GM06990 (cell line): ENCODE measurements around the gene MACROH2A1.

Source experiments
- DNase-seq: peaks from one replicate; pipeline ENCODE4 v3.0.0-alpha.2; 2011; ENCODE audit not compliant: insufficient read length; ENCODE audit errors: extremely low read depth
- H3K27me3 ChIP-seq: replicated peaks from 2 replicates; pipeline ENCODE4 v1.6.0; 2011; ENCODE audit warnings: low read length; ENCODE audit not compliant: control insufficient read depth, insufficient read depth
- H3K36me3 ChIP-seq: 2 replicates; pipeline ENCODE4 v1.5.1; 2011; ENCODE audit warnings: low read length; ENCODE audit not compliant: control insufficient read depth, insufficient read depth
- H3K4me3 ChIP-seq: replicated peaks from 2 replicates; pipeline ENCODE4 v1.5.1; 2011; ENCODE audit warnings: low read depth, mild to moderate bottlenecking, control low read depth, low read length
- TF ChIP-seq, protein P1 (sequence below): IDR thresholded peaks from 2 replicates; pipeline ENCODE4 v1.5.1; 2011; ENCODE audit warnings: low read length, control low read depth, mild to moderate bottlenecking, inconsistent platforms; ENCODE audit not compliant: insufficient read depth, poor library complexity, severe bottlenecking

MACROH2A1 gene

DNA sequence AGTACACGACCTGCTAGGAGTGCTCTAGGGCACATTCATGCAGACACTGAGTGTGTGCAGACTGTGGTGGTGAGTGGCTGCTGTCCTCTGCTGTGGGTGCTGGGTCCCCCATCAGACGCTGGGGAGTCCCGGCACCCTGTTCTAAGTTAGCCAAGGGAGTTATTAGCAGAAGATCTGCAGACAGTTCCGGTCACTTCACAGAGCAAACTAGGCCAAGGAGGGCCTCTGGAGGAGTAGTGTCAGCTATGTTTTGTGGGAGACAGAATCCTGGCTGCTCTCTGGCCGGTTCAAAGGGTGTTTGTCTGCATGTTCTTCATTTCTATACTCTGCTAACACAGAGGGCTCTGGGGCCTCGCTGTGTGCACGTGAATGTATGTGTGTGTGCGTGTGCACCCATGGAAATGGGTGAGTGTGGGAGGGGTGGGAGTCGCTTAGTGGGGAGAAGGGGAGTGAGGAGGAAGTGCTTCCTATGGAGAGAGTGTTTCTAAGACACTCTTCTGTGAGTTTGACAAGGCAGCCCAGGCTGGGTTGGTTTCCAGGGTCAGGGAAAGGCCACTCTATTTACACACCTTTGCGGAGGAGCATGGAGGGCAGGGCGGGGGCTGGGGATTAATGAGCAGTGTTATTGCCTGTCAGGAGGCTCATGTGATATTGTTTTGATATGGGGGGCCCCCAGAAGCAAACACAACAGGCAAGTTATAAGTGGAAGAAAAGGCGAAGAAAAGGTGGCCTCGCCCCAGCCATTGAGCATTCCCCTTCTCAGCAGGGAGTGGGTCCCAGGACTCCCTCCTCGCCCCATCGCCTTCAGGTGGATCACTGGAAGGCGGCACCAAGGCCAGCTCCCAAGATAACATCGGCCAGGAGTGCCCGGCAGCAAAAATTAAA is 68.9 kb downstream of the MACROH2A1 start:
- no peak overlapping the region for H3K4me3 ChIP-seq
- TF ChIP-seq, protein P1, sequence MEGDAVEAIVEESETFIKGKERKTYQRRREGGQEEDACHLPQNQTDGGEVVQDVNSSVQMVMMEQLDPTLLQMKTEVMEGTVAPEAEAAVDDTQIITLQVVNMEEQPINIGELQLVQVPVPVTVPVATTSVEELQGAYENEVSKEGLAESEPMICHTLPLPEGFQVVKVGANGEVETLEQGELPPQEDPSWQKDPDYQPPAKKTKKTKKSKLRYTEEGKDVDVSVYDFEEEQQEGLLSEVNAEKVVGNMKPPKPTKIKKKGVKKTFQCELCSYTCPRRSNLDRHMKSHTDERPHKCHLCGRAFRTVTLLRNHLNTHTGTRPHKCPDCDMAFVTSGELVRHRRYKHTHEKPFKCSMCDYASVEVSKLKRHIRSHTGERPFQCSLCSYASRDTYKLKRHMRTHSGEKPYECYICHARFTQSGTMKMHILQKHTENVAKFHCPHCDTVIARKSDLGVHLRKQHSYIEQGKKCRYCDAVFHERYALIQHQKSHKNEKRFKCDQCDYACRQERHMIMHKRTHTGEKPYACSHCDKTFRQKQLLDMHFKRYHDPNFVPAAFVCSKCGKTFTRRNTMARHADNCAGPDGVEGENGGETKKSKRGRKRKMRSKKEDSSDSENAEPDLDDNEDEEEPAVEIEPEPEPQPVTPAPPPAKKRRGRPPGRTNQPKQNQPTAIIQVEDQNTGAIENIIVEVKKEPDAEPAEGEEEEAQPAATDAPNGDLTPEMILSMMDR: no peak

DNA sequence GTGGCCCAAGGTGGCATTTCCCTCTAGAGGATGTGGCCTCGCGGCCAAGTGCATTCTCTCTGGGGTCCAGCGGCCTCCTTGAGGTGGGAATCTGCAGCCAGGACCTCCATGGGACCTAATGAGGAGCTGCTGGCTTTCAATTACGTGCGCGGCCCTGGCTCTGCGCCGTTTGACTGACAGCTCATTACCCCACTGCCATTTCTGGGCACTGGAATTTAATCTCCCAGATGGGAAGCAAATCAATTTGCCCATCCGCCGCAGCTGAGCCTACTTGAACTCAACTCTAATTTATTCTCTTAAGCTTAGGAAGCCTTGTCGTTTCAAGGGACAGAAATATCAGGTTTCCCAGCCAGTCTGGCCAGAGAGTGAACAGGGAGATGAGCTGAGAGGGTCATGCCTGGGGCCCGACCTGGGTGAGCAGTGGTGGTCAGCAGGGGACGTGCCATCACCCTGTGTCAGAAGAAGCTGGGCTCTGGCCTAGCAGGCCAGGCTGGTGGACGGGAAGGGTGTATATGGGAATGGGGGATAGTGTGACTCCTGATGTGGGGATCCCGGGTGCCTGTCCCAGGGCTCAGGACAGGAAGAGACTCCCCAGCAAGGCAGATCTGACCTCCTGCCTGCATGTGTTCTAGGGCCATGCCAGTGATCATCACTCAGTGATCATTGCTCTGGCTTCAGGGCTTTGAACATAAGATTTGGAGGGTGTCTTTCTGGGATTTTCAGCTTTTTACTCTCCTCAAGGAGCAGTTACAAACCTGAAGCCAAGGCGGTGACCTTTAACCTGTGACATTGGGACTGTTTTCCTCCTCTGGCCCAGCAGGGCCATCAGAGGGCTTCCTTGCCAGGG is 69.7 kb downstream of the MACROH2A1 start:
- H3K27me3 ChIP-seq: no peaks in the 10 kb centered on the region; the same call in 1 of the 2 replicates
- no peak for DNase-seq
- peaks cover 6% of the 10 kb centered on the region for H3K36me3 ChIP-seq

More for the DNA sequence above, 68.9 kb downstream of the MACROH2A1 start:
- no peaks in the 10 kb centered on the region; the same call in 1 of the 2 replicates for H3K27me3 ChIP-seq
- DNase-seq: no peak
- peaks cover 10% of the 10 kb centered on the region for H3K36me3 ChIP-seq

DNA sequence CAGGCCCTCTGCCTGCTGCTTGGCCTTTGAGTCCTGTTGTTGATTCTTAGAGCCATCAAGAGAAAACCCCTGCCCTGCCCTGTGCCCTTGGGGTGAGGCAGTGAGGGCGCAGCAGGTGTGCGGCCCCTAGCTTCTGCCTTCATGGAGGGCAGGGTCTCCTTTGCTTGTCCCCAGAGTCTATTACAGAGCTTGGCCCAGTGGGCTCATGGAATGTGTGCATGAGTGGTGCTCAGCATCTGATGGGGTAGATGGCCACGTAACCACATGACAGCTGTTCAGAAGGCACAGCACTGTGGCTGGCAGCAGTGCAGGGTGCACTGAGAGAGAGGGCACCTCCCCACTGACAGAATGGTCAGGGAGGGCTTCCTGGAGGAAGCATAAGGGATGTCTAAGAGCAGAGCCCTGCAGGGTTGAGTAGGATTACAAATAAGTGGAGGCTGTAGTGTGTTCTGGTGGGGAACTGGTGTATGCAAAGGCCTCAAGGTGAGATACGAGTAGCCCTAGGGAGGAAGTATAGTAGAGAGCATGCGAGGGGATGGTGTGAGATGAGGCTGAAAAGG is 70.8 kb downstream of the MACROH2A1 start:
- Histone ChIP-seq H3K27me3 (no peaks in the 10 kb centered on the region; the same call in 1 of the 2 replicates), H3K4me3 (no peak overlapping the region), H3K36me3 (peaks cover 6% of the 10 kb centered on the region)
- DNase-seq: no peak
- TF ChIP-seq, protein P1: no peak

More for the DNA sequence above, 69.7 kb downstream of the MACROH2A1 start:
- TF ChIP-seq, protein P1: no peak
- H3K4me3 ChIP-seq: no peak overlapping the region

DNA sequence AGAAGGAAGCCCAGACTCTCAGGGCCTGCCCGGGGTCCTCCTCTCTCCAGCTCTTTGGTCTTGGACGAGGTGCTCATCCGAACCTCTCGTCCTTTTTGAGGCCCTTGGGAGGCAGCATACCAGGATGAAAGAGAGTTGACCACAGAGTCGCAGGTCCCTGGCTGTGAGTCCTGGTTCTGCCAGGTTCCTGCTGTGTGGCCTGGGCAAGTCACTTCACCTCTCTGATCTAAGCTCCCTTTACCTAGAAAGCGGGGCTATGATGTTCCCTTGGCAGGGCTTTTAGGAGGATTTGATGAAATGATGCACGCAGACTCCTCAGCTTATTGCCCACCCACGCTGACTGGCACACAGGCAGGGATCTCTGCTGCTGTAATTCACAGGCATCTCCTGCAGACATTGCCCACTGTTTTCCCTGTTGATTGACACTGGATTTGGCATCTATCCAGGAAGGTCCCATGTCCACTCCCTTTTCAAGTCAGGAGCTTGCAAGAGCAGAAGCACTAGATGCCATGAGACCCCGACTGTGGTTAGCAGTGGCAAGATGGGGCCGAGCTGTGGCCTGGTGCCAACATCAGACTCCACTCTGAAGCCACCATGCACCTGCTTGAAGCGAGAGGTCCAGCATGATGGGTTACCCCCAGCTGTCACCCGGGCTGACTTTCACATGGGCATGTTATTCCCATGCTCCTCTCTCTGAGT is 71.5 kb downstream of the MACROH2A1 start:
- Histone ChIP-seq H3K4me3 (no peak overlapping the region), H3K27me3 (no peaks in the 10 kb centered on the region; the same call in 1 of the 2 replicates), H3K36me3 (peaks cover 5% of the 10 kb centered on the region)
- DNase-seq: no peak
- TF ChIP-seq, protein P1: no peak
